ENCODE results near the gene SLC35E4. TPM values are rescaled to one million over a fixed set of nuclear protein-coding genes. Genes with fewer than 3 reads are reported as not detected.
A peak's percentile ranks its signal among the peaks of the same experiment; 100 is the strongest.

The SLC35E4 gene
- total RNA-seq, 1 experiment from 2014 or later: 5.3 TPM

DNA sequence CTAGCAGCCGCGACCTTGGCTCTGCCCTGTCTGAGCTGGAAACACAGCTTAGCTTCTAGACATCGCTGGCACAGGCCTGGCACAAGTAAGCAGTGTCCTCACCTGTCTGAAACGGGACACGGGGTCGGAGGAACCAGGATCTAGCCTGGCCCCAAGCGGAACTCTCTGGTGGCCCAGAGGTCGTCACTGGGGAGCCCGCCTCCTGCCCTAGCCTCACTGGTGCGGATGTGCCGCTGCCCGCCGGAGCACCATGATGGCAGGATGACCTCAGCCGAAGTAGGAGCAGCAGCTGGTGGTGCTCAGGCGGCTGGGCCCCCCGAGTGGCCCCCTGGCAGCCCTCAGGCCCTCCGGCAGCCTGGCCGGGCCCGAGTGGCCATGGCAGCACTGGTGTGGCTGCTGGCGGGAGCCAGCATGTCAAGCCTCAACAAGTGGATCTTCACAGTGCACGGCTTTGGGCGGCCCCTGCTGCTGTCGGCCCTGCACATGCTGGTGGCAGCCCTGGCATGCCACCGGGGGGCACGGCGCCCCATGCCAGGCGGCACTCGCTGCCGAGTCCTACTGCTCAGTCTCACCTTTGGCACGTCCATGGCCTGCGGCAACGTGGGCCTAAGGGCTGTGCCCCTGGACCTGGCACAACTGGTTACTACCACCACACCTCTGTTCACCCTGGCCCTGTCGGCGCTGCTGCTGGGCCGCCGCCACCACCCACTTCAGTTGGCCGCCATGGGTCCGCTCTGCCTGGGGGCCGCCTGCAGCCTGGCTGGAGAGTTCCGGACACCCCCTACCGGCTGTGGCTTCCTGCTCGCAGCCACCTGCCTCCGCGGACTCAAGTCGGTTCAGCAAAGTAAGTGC lies 871 bp downstream of the SLC35E4 start:
- Mint-ChIP-seq H3K27me3 (ENCODE audit: low read depth) (0 out of 2 replicates have a peak, but pooled peaks cover 7% of the 10 kb centered on the region), H3K4me3 (peak overlapping the region; percentile 70), H3K4me1 (peaks cover 13% of the 10 kb centered on the region), H3K27ac (no peak overlapping the region), H3K9me3 (peaks cover 14% of the 10 kb centered on the region), H3K36me3 (peaks cover 20% of the 10 kb centered on the region)
- ChIA-PET CTCF (interaction anchor here (0.6 to 5.6 kb wide), 16 partner anchors 9 to 287 kb away, joined by 3 to 166 read pairs (median 8); partner anchors contain the start of genes DUSP18, OSBP2 and TCN2), POLR2A (interaction anchor here (0.5 to 1.7 kb wide), 4 partner anchors 11 to 119 kb away, joined by 3 to 8 read pairs (median 4); partner anchors contain the start of gene TCN2)
- TF ChIP-seq RELA (CRISPR knock-in tag; IDR thresholded peaks at IDR 0.05; ENCODE audit: borderline replicate concordance) (0 out of 2 replicates have a peak, but pooled peaks have one; percentile 13), ZNF121 (CRISPR knock-in tag; IDR thresholded peaks at IDR 0.05) (0 out of 2 replicates have a peak, but pooled peaks have one; percentile 6), ATF1 (CRISPR knock-in tag; IDR thresholded peaks at IDR 0.05) (no peak)
- TF ChIP-seq, protein P1, sequence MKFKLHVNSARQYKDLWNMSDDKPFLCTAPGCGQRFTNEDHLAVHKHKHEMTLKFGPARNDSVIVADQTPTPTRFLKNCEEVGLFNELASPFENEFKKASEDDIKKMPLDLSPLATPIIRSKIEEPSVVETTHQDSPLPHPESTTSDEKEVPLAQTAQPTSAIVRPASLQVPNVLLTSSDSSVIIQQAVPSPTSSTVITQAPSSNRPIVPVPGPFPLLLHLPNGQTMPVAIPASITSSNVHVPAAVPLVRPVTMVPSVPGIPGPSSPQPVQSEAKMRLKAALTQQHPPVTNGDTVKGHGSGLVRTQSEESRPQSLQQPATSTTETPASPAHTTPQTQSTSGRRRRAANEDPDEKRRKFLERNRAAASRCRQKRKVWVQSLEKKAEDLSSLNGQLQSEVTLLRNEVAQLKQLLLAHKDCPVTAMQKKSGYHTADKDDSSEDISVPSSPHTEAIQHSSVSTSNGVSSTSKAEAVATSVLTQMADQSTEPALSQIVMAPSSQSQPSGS (CRISPR knock-in tag; IDR thresholded peaks at IDR 0.05; ENCODE audit: borderline replicate concordance, low read depth): no peak
- DNase-seq (ENCODE audit: low spot score) (peak; percentile 25), ATAC-seq (0 out of 2 replicates have a peak, but pooled peaks have one; percentile 4)

GRCh38 chr22:30637701-30638114 lies 2.1 kb downstream of the SLC35E4 start:
- no peak for ATAC-seq
- ChIA-PET POLR2A (no interaction called here), CTCF (interaction anchor here (0.7 to 5.6 kb wide), 2 partner anchors 29 to 118 kb away, joined by 3 to 166 read pairs; no protein-coding TSS in a partner anchor)
- Mint-ChIP-seq H3K4me3 (no peak overlapping the region), H3K27ac (no peak overlapping the region), H3K4me1 (peaks cover 13% of the 10 kb centered on the region), H3K36me3 (peaks cover 20% of the 10 kb centered on the region), H3K27me3 (ENCODE audit: low read depth) (0 out of 2 replicates have a peak, but pooled peaks cover 7% of the 10 kb centered on the region), H3K9me3 (peaks cover 14% of the 10 kb centered on the region)
- TF ChIP-seq, protein P2, sequence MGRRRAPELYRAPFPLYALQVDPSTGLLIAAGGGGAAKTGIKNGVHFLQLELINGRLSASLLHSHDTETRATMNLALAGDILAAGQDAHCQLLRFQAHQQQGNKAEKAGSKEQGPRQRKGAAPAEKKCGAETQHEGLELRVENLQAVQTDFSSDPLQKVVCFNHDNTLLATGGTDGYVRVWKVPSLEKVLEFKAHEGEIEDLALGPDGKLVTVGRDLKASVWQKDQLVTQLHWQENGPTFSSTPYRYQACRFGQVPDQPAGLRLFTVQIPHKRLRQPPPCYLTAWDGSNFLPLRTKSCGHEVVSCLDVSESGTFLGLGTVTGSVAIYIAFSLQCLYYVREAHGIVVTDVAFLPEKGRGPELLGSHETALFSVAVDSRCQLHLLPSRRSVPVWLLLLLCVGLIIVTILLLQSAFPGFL (CRISPR knock-in tag; IDR thresholded peaks at IDR 0.05; ENCODE audit: borderline replicate concordance): no peak
- TF ChIP-seq GRHL2 (CRISPR knock-in tag; IDR thresholded peaks at IDR 0.05; ENCODE audit: insufficient replicate concordance, severe bottlenecking) (no peak), ZNF396 (CRISPR knock-in tag; IDR thresholded peaks at IDR 0.05; ENCODE audit: borderline replicate concordance) (no peak), ZNF425 (CRISPR knock-in tag; conservative IDR thresholded peaks at IDR 0.05) (no peak), TEAD1 (CRISPR knock-in tag; IDR thresholded peaks at IDR 0.05) (no peak), ZNF512 (CRISPR knock-in tag; IDR thresholded peaks at IDR 0.05; ENCODE audit: borderline replicate concordance) (no peak), ZNF263 (CRISPR knock-in tag; IDR thresholded peaks at IDR 0.05; ENCODE audit: low read depth) (no peak)
- TF ChIP-seq, protein P3, sequence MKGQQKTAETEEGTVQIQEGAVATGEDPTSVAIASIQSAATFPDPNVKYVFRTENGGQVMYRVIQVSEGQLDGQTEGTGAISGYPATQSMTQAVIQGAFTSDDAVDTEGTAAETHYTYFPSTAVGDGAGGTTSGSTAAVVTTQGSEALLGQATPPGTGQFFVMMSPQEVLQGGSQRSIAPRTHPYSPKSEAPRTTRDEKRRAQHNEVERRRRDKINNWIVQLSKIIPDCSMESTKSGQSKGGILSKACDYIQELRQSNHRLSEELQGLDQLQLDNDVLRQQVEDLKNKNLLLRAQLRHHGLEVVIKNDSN (CRISPR knock-in tag; IDR thresholded peaks at IDR 0.05): no peak
- DNase-seq (ENCODE audit: low spot score): no peak

All from WTC11 (cell line).